Measurements from ENCODE around the gene DDX4.

- TF ChIP-seq CTCF (IDR thresholded peaks at IDR 0.05), result no peak
- TF ChIP-seq POLR2A (IDR thresholded peaks at IDR 0.05), result no peak
These were observed 116.0 kb downstream of the DDX4 start for GRCh38 chr5:55853818-55854217.

All from body of pancreas (tissue), 4 donors.